Suprapubic skin (tissue), 4 donors: ENCODE measurements around the gene ALPI. TPM values are rescaled to one million over a fixed set of nuclear protein-coding genes. Genes with fewer than 3 reads are reported as not detected.
"Not testable (repeated sequence)": the region's sequence is repeated elsewhere in the genome, so short reads cannot be mapped to it uniquely, and the experiment has no call there.

Source experiments
- DNase-seq, 2 donors: peaks; one replicate each; pipeline ENCODE4 v3.0.0-alpha.2; 2019; ENCODE audit warnings: low spot score in 2 of 2
- H3K27ac ChIP-seq: fragments of 200-600 bp; sonication (generic); one replicate; pipeline ENCODE4 v1.5.1; 2019
- H3K27me3 ChIP-seq: fragments of 200-600 bp; sonication (generic); one replicate; pipeline ENCODE4 v1.5.1; 2019
- H3K36me3 ChIP-seq: fragments of 200-600 bp; sonication (generic); one replicate; pipeline ENCODE4 v1.5.1; 2019
- H3K4me1 ChIP-seq: fragments of 200-600 bp; sonication (generic); one replicate; pipeline ENCODE4 v1.5.1; 2019
- H3K4me3 ChIP-seq: fragments of 200-600 bp; sonication (generic); one replicate; pipeline ENCODE4 v1.5.1; 2019; ENCODE audit warnings: mild to moderate bottlenecking
- H3K9me3 ChIP-seq: fragments of 200-600 bp; sonication (generic); one replicate; pipeline ENCODE4 v1.5.1; 2019
- CTCF ChIP-seq, 2 donors: fragments of 200-600 bp in 1 of 2; fragments of 450-650 bp in 1 of 2; sonication (generic) in 1 of 2; IDR thresholded peaks; one replicate each; pipeline ENCODE4 v1.5.1; 2016 to 2019; ENCODE audit warnings: antibody characterized with exemption in 2 of 2, mild to moderate bottlenecking in 1 of 2, moderate library complexity in 1 of 2
- EP300 ChIP-seq: sonication (generic); formaldehyde crosslinking; IDR thresholded peaks from one replicate; pipeline ENCODE4 v1.6.1; 2017; ENCODE audit warnings: antibody characterized with exemption
- POLR2A ChIP-seq, 2 donors: fragments of 450-650 bp; IDR thresholded peaks; one replicate each; pipeline ENCODE4 v1.6.1; 2017; ENCODE audit warnings: antibody characterized with exemption in 2 of 2, mild to moderate bottlenecking in 2 of 2, moderate library complexity in 2 of 2
- POLR2AphosphoS5 ChIP-seq, 3 donors: sonication (generic); formaldehyde crosslinking; IDR thresholded peaks; one replicate each; pipeline ENCODE4 v1.6.1; 2017; ENCODE audit warnings: antibody characterized with exemption in 3 of 3
- WGBS: methylation state at CpG from one replicate; pipeline ENCODE4 v1.1.5; 2018; 5-methylcytosine and 5-hydroxymethylcytosine counted together
- total RNA-seq, 4 donors: library from RNA; depleted of rRNA; stranded (reverse); fragments of >200 nt; gene quantifications; one replicate each; pipeline ENCODE4 v1.1.0, GENCODE V29; 2016

The ALPI gene
- total RNA-seq, 4 donors from 2014 or later = not detected

- H3K4me1 ChIP-seq = no peaks in the 10 kb centered on the region
- H3K9me3 ChIP-seq = no peaks in the 10 kb centered on the region
- 73% methylated on average over 18 of the region's 21 CpGs for WGBS
- H3K36me3 ChIP-seq = no peaks in the 10 kb centered on the region
- no peak overlapping the region for H3K27ac ChIP-seq
- peaks cover 8% of the 10 kb centered on the region for H3K27me3 ChIP-seq
- peak in 1 of 2 donors; percentile 77 for DNase-seq
- H3K4me3 ChIP-seq = no peak overlapping the region
- TF ChIP-seq POLR2A (IDR thresholded peaks at IDR 0.05) = no peak
- TF ChIP-seq CTCF (IDR thresholded peaks at IDR 0.05) = peak in 1 of 2 donors; percentile 69
These were observed 11.4 kb upstream of the ALPI start for GRCh38 chr2:232444409-232445148.

GRCh38 chr2:232445149-232445885 is 10.6 kb upstream of the ALPI start:
- WGBS = 75% methylated on average over 11 of the region's 29 CpGs
- H3K36me3 ChIP-seq, H3K4me3 ChIP-seq, H3K27ac ChIP-seq, H3K9me3 ChIP-seq, H3K4me1 ChIP-seq: not testable (repeated sequence)
- DNase-seq = peak in 1 of 2 donors; percentile 67
- H3K27me3 ChIP-seq = peaks cover 10% of the 10 kb centered on the region

- DNase-seq = peak in 1 of 2 donors; percentile 59
- peak in 1 of 2 donors; percentile 25 for TF ChIP-seq CTCF (IDR thresholded peaks at IDR 0.05)
- 100% methylated on average over 1 of the region's 9 CpGs for WGBS
These were observed 9.6 kb upstream of the ALPI start for GRCh38 chr2:232446266-232446777.

GRCh38 chr2:232447091-232447620 is 8.8 kb upstream of the ALPI start:
- H3K27me3 ChIP-seq = peaks cover 10% of the 10 kb centered on the region
- TF ChIP-seq POLR2AphosphoS5 (IDR thresholded peaks at IDR 0.05) (no peak), POLR2A (IDR thresholded peaks at IDR 0.05) (no peak), CTCF (IDR thresholded peaks at IDR 0.05) (no peak), EP300 (no peak)
- H3K36me3 ChIP-seq = no peaks in the 10 kb centered on the region
- 72% methylated on average over 7 of the region's 9 CpGs for WGBS
- DNase-seq = peak in 1 of 2 donors; percentile 53
- no peaks in the 10 kb centered on the region for H3K4me1 ChIP-seq
- H3K27ac ChIP-seq = no peak overlapping the region
- no peak overlapping the region for H3K4me3 ChIP-seq
- H3K9me3 ChIP-seq = no peaks in the 10 kb centered on the region

More at GRCh38 chr2:232446266-232446777, 9.6 kb upstream of the ALPI start:
- not testable (repeated sequence) for H3K4me3 ChIP-seq, H3K9me3 ChIP-seq, H3K36me3 ChIP-seq, H3K4me1 ChIP-seq, H3K27ac ChIP-seq
- peaks cover 10% of the 10 kb centered on the region for H3K27me3 ChIP-seq

- peak in 1 of 2 donors; percentile 70 for DNase-seq
- Histone ChIP-seq H3K36me3 (no peaks in the 10 kb centered on the region), H3K4me3 (no peak overlapping the region), H3K4me1 (no peaks in the 10 kb centered on the region), H3K9me3 (no peaks in the 10 kb centered on the region), H3K27ac (no peak overlapping the region), H3K27me3 (peaks cover 10% of the 10 kb centered on the region)
- 90% methylated on average over 6 of the region's 18 CpGs for WGBS
- TF ChIP-seq POLR2A (IDR thresholded peaks at IDR 0.05) (no peak), CTCF (IDR thresholded peaks at IDR 0.05) (no peak), EP300 (no peak), POLR2AphosphoS5 (IDR thresholded peaks at IDR 0.05) (no peak)
These were observed 8.2 kb upstream of the ALPI start for GRCh38 chr2:232447638-232448303.
